ENCODE results near the gene OLIG2.

GRCh38 chr21:33067457-33067856 lies 41.7 kb downstream of the OLIG2 start:
- TF ChIP-seq CTBP1 (IDR thresholded peaks at IDR 0.05; ENCODE audit: borderline replicate concordance) (no peak), L3MBTL2 (conservative IDR thresholded peaks at IDR 0.05) (no peak), TARDBP (IDR thresholded peaks at IDR 0.05) (no peak), FOXM1 (IDR thresholded peaks at IDR 0.05; ENCODE audit: borderline replicate concordance) (no peak), NFRKB (IDR thresholded peaks at IDR 0.05) (no peak), SUZ12 (IDR thresholded peaks at IDR 0.05) (no peak), FOXK2 (IDR thresholded peaks at IDR 0.05) (no peak), HDGF (IDR thresholded peaks at IDR 0.05; ENCODE audit: borderline replicate concordance) (no peak), SP1 (IDR thresholded peaks at IDR 0.05) (no peak), ELF4 (IDR thresholded peaks at IDR 0.05) (no peak), BHLHE40 (IDR thresholded peaks at IDR 0.05; ENCODE audit: borderline replicate concordance) (no peak), ZNF384 (IDR thresholded peaks at IDR 0.05) (no peak), LEF1 (IDR thresholded peaks at IDR 0.05; ENCODE audit: borderline replicate concordance) (no peak)

Measured in HEK293T (cell line).